ENCODE data around the gene C10orf90. TPM values are rescaled to one million over a fixed set of nuclear protein-coding genes. Genes with fewer than 3 reads are reported as not detected.

The C10orf90 gene
- total and polyA plus RNA-seq, 2 donors (not counting 3 experiments of a cell fraction or from before 2014, with no cell fraction given) = not detected

DNA sequence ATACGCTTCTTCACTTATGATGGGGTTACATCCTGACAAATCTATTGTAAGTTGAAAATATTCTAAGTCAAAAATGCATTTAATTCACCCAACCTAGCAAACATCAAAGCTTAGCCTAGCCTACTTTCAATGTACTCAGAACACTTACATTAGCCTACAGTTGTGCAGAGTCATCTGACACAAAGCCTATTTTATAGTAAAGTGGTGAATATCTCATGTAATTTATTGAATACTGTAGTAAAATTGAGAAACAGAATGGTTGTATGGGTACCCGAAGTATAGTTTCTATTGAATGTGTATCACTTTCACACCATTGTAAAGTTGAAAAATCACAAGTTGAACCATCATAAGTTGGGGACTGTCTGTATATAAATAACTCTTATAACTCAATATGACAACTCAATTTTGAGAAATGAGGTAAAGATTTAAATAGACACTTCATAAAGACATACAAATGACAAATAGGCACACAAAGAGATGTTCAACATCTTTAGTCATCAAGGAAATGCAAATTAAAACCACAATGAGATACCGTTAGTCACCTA is 73.9 kb downstream of the C10orf90 start:
- no peaks in the 10 kb centered on the region for H3K9me3 ChIP-seq (replicated peaks; ENCODE audit: control insufficient read depth, insufficient read depth, low read length)
- dilution Hi-C loops (cut with MboI; ENCODE audit: extremely low pct_ligation_motif_present, low sequenced_read_pairs) = no loop called here

More for the DNA sequence above, 73.9 kb downstream of the C10orf90 start:
- Histone ChIP-seq H3K4me2 (ENCODE audit: insufficient read depth, low read length) (no peak overlapping the region), H3K36me3 (ENCODE audit: control insufficient read depth in 2 of 2, extremely low read depth in 1 of 2, insufficient read depth in 2 of 2, low read length in 2 of 2) (no peaks in the 10 kb centered on the region), H3K4me1 (ENCODE audit: control insufficient read depth, extremely low read depth, insufficient read depth, low read length) (no peaks in the 10 kb centered on the region), H3K27ac (ENCODE audit: insufficient read depth, low read depth, low read length) (no peak overlapping the region), H3K27me3 (ENCODE audit: control insufficient read depth in 2 of 2, insufficient read depth in 2 of 2, low read length in 2 of 2) (no peaks in the 10 kb centered on the region), H2AFZ (ENCODE audit: low read depth, low read length) (no peak overlapping the region), H3K9ac (replicated peaks; ENCODE audit: extremely low read depth, insufficient read depth, low read length) (no peak overlapping the region), H4K20me1 (replicated peaks; ENCODE audit: control insufficient read depth, extremely low read depth, insufficient read depth, low read length) (no peaks in the 10 kb centered on the region), H3K79me2 (ENCODE audit: control insufficient read depth, insufficient read depth, low read length) (no peaks in the 10 kb centered on the region), H3K4me3 (replicated peaks in 1 of 3; ENCODE audit: insufficient read depth in 1 of 3, low read depth in 1 of 3, low read length in 3 of 3) (no peak overlapping the region), H3K9me1 (replicated peaks; ENCODE audit: control insufficient read depth, extremely low read depth, insufficient read depth, low read length) (no peaks in the 10 kb centered on the region)
- intact Hi-C loops (cut with micrococcal nuclease) = loop anchor here (5.0 kb wide), 1 partner anchor 729 kb away; no protein-coding TSS in a partner anchor
- DNase-seq (ENCODE audit: low read depth, low spot score) = no peak
- ChIA-PET POLR2A (no interaction called here), CTCF (no interaction called here)
- BruUV-seq (replicated peaks) = no TSS peak
- TF ChIP-seq EZH2 (IDR thresholded peaks at IDR 0.05; ENCODE audit: borderline replicate concordance, low read depth, low read length, severe bottlenecking) = no peak
- no peak for TF ChIP-seq MYC (IDR thresholded peaks at IDR 0.05; ENCODE audit: low read depth, low read length)
- TF ChIP-seq GATA2 (IDR thresholded peaks at IDR 0.05; ENCODE audit: insufficient read depth, insufficient read length, low read depth, low read length) = no peak
- no peak for TF ChIP-seq POLR2AphosphoS5 (IDR thresholded peaks at IDR 0.05; ENCODE audit: insufficient read depth, low read depth, low read length)
- no peak for TF ChIP-seq FOS (IDR thresholded peaks at IDR 0.05; ENCODE audit: borderline replicate concordance, insufficient read depth, low read length)
- no peak for TF ChIP-seq POLR2A (IDR thresholded peaks at IDR 0.05; ENCODE audit: low read depth, low read length)
- TF ChIP-seq, protein P1, sequence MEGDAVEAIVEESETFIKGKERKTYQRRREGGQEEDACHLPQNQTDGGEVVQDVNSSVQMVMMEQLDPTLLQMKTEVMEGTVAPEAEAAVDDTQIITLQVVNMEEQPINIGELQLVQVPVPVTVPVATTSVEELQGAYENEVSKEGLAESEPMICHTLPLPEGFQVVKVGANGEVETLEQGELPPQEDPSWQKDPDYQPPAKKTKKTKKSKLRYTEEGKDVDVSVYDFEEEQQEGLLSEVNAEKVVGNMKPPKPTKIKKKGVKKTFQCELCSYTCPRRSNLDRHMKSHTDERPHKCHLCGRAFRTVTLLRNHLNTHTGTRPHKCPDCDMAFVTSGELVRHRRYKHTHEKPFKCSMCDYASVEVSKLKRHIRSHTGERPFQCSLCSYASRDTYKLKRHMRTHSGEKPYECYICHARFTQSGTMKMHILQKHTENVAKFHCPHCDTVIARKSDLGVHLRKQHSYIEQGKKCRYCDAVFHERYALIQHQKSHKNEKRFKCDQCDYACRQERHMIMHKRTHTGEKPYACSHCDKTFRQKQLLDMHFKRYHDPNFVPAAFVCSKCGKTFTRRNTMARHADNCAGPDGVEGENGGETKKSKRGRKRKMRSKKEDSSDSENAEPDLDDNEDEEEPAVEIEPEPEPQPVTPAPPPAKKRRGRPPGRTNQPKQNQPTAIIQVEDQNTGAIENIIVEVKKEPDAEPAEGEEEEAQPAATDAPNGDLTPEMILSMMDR (IDR thresholded peaks at IDR 0.05; ENCODE audit: extremely low read depth in 1 of 2, insufficient read depth in 1 of 2, low read depth in 1 of 2, low read length in 2 of 2) = no peak
- TF ChIP-seq JUN (IDR thresholded peaks at IDR 0.05; ENCODE audit: borderline replicate concordance, insufficient read depth, insufficient read length, low read depth) = no peak
- TF ChIP-seq, protein P2, sequence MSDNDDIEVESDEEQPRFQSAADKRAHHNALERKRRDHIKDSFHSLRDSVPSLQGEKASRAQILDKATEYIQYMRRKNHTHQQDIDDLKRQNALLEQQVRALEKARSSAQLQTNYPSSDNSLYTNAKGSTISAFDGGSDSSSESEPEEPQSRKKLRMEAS (IDR thresholded peaks at IDR 0.05; ENCODE audit: insufficient read depth, insufficient read length) = no peak
- FAIRE-seq = no peak
